GM15510 (cell line): ENCODE measurements around the gene ANKRD53.

Experiments used
- POLR2A ChIP-seq: IDR thresholded peaks from 3 replicates; pipeline ENCODE4 v1.6.1; 2011; ENCODE audit warnings: borderline replicate concordance; ENCODE audit not compliant: insufficient read length; ENCODE audit errors: extremely low read depth

Gene ANKRD53

DNA sequence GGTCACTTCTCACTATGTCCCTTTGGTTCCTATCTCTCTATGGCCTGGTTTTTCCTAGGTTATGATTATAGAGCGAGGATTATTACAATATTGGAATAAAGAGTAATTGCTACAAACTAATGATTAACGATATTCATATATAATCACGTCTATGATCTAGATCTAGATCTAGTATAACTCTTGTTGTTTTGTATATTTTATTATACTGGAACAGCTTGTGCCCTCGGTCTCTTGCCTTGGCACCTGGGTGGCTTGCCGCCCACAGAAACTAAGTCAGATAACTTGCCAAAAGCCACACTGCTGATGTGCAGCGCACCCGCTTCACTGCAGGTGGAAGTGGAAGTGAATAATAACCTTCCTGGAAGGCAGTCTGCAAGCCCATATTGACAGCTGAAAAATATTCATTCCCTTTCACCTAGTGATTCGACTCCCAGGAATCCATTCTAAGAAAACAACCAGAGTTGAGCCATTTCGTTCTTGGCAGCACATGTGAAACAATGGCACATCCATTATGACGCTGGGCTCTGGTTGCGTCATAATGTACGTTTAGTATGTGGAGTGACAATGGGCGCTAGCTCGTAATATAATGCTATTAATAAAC, 725 bp upstream of the ANKRD53 start:
- TF ChIP-seq POLR2A, result no peak

DNA sequence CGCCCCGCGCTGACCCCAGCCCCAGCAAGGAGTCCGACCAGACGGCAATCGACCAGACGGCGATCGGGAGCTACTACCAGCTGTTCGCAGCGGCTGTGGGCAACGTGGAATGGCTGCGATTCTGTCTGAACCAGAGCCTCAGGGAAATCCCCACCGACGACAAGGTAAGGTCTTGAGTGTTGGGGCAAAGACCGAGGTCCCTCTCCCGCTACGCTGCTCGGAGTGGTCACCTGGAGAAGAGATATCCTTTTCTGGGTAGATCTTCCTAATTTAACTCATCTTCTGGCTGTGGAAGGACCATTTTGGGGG, 704 bp downstream of the ANKRD53 start:
- no peak for TF ChIP-seq POLR2A

DNA sequence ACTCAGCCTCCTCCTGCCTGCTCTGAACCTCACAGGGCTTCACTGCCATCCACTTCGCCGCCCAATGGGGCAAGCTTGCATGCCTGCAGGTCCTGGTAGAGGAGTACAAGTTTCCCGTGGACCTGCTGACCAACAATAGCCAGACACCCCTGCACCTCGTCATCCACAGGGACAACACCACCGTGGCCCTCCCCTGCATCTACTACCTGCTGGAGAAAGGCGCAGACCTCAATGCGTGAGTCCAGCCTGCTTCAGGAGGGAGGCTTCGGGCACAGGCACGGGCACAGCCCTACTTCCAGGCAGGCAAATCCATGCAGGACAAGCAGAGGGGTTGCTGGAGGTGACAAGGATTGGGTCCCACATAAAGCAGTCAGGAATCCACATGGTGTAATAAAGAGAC, 1.2 kb downstream of the ANKRD53 start:
- no peak for TF ChIP-seq POLR2A

- no peak for TF ChIP-seq POLR2A
Observed at GRCh38 chr2:70981421-70981820, 3.0 kb downstream of the ANKRD53 start.

- TF ChIP-seq POLR2A, result no peak
Observed at GRCh38 chr2:70981866-70982810, 3.7 kb downstream of the ANKRD53 start.

DNA sequence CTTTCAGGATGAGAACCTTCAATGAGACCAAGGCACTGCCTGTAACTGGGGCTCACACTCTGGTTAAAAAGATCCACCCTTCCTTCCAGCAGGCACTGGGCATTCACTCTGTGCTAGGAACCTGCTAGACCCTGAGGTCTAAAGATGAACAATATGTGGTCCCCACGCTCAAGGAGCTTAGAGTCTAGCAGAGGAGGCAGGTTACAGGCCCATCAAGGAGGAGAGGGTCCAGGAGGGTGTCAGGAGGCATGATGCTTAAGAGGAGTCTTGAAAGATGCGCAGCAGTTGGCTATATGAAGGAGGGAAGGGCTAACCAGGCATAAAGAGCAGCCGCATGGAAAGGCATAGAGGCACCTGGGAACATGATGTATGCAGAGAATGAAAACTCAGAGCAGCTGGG, 4.5 kb downstream of the ANKRD53 start:
- no peak for TF ChIP-seq POLR2A

DNA sequence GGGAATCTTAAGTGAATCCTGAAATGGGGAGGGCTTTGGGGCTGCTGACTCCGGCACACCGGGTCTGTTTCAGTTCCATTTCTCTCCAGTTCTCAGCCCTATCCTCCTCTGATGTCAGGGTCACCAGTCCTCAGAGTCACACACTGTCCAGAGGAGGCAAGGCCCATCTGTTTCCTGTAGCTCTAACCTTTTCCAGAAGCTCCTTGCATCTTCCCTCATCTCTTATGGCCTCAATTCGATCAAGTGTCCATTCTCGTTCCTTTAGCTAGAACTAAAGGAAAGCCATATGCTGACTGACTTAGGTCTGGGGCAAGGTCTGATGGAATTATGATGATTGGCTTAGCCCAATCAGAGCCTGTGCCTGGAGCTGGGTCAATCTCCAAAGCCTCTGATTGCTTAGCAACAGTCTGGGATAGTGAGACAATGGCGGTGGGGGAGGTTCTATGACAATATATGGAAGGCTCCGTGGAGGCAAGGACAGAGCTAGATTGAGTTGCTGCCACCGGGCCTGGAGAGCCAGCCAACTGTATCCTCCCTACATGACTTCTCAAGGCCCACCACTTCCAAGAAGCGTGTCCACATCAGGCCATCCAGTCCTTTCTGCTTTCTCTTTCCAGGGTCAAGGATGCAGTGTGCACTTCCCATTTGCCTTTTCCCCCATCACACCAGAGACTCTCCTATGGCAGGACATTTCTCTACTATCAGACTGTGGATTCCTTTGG, 5.2 kb downstream of the ANKRD53 start:
- no peak for TF ChIP-seq POLR2A

DNA sequence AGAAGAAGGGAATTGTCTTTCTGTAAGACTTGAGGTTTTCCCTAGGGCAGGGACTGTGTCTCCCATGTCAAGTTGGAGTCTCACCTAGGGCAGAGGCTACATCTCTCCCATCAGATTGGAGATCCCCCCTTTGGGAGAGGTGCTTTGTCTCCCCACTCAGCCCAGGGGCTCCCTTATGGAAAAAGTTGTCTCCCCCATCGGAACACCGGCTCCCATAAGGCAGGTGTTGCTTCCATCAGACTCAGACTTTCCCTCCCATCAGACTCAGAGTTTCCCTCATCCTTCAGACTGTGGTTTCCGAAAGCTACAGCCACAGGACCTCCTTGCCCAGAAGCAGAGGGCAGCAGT, 5.8 kb downstream of the ANKRD53 start:
- TF ChIP-seq POLR2A, result no peak

DNA sequence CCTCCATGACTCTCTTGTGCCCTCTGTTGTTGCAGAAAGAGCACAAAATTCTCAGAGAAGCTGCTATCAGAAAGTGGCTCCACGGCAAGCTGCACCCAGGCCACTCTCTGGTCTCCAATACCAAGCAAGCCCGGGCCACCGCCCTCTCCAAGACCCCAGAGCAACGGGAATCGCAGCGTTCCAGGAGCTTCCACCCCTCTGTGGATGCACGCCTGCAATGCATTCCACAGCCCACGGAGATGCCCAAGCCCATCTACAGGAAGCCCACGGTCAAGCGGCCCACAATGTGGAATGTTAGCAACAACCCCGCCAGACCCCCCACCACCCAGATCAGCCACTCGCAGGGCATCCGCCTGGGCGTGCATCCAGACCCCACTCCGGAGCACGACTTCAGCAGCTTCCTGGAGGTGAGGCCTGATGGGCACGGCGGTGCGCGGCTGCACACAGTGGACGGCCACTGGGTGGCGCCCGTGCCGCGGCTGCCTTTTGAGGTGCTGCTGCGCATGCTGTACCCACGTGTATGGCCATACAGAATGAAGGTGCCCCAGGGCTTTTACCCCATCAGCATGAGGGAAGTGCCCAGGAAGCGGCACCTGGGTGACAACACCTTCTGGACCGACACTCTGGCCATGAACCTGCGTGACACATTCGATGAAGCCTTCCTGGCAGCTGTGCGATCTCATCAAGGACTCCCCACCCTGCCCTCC, 6.3 kb downstream of the ANKRD53 start:
- TF ChIP-seq POLR2A, result no peak

GRCh38 chr2:70985283-70985688, 6.9 kb downstream of the ANKRD53 start:
- no peak for TF ChIP-seq POLR2A

GRCh38 chr2:70985956-70986355, 7.5 kb downstream of the ANKRD53 start:
- no peak for TF ChIP-seq POLR2A

- TF ChIP-seq POLR2A, result no peak
Observed at GRCh38 chr2:70986499-70987189, 8.2 kb downstream of the ANKRD53 start.

- TF ChIP-seq POLR2A, result no peak
Observed at GRCh38 chr2:70987386-70987785, 9.0 kb downstream of the ANKRD53 start.

GRCh38 chr2:70988151-70988550, 9.7 kb downstream of the ANKRD53 start:
- TF ChIP-seq POLR2A, result no peak
